ENCODE data around the gene PPP2R1B.

- no peak for TF ChIP-seq CHD1 (IDR thresholded peaks at IDR 0.05; ENCODE audit: low read depth, low read length)
- TF ChIP-seq EZH2 (IDR thresholded peaks at IDR 0.05; ENCODE audit: low read depth, low read length, severe bottlenecking), result no peak
Measured at GRCh38 chr11:111719379-111719778, 46.8 kb downstream of the PPP2R1B start.

Measured in H1 (cell line).